Motor neuron (in vitro differentiated cells): ENCODE results near the gene LRRC23. TPM values are rescaled to one million over a fixed set of nuclear protein-coding genes. Genes with fewer than 3 reads are reported as not detected.
"Not testable (repeated sequence)": the region's sequence is repeated elsewhere in the genome, so short reads cannot be mapped to it uniquely, and the experiment has no call there.

ENCODE experiments used
- ATAC-seq, 8 experiments: fragments of 200-7000 bp; cut with Tn5 transposase; replicated peaks in 6 of 8; 2 replicates each; pipeline ENCODE4 v1.8.0; 2021; ENCODE audit warnings: mild to moderate bottlenecking in 8 of 8, moderate library complexity in 8 of 8
- H3K27ac ChIP-seq, 2 donors: fragments of 250-450 bp; sonication (Bioruptor Pico); 2 replicates each; pipeline ENCODE4 v1.9.0; 2021; ENCODE audit warnings: antibody characterized with exemption in 2 of 2, mild to moderate bottlenecking in 2 of 2, moderate library complexity in 1 of 2
- H3K4me1 ChIP-seq, 2 donors: fragments of 250-450 bp; sonication (Bioruptor Pico); replicated peaks in 1 of 2; 2 replicates each; pipeline ENCODE4 v1.6.1; 2021; ENCODE audit warnings: antibody characterized with exemption in 2 of 2, mild to moderate bottlenecking in 2 of 2, moderate library complexity in 1 of 2
- H3K4me3 ChIP-seq, 5 donors: fragments of 250-450 bp; sonication (Bioruptor Pico); 2 replicates each; pipeline ENCODE4 v1.9.0; 2021; ENCODE audit warnings: antibody characterized with exemption in 5 of 5, mild to moderate bottlenecking in 5 of 5, moderate library complexity in 4 of 5
- WGBS, 10 experiments: fragments of 450-650 bp; shearing (Covaris generic); methylation state at CpG; one replicate each; pipeline ENCODE4 v1.0.0; 2022; 5-methylcytosine and 5-hydroxymethylcytosine counted together
- in situ Hi-C, 9 experiments: fragments of 400-800 bp; cut with MboI; loops; one replicate each; pipeline ENCODE4 v1.15.0; 2021; ENCODE audit warnings: low sequenced_read_pairs in 9 of 9, low pct_unique_long_range_greater_than_20kb in 2 of 9; ENCODE audit not compliant: unreplicated experiment in 9 of 9
- total RNA-seq, 8 experiments: library from RNA; unstranded; fragments of 300-600 nt; gene quantifications; 2 replicates each; pipeline versions ENCODE4 v1.2.3 to v1.2.4, GENCODE V29; 2022

Gene LRRC23
- total RNA-seq, 8 experiments from 2014 or later = 4.1 to 51.0 (median 7.1) TPM

DNA sequence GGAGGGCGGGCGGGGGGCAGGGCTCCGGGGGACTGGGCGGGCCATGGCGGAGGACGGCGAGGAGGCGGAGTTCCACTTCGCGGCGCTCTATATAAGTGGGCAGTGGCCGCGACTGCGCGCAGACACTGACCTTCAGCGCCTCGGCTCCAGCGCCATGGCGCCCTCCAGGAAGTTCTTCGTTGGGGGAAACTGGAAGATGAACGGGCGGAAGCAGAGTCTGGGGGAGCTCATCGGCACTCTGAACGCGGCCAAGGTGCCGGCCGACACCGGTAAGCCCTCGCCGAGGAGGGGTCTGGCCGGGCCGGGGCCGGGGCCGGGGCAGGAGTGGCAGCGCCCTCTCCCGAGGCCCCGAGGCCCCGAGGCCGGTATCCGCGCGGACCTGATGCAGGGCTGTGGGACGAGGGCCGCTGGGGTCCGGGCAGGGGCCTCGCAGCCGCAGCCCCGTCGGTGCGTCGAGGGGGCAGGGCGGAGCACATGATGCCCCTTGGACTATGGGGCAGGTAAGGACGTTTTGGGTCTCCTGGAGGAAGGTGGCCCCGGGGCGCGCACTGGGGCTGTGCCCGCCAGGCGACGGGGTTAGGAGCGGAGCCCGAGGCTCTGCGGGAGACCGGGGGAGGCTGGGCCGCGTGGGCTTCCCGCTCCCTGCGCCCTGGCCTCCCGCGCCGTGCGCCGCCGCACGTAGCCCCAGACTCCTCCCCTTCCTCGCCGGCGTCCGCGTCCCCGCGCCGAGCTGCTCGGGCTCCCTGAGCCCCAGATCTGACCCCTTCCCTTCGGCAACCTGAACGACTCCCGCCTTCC is 37.0 kb upstream of the LRRC23 start, which contains the start of gene TPI1:
Gene TPI1, plus strand, starts transcription at position 119 of the 798 bp plus-strand sequence. Its CDS starts 36 bp downstream, at position 155.
- Histone ChIP-seq H3K4me3 (peak within 1 kb of the TSS; percentile 83 to 95 (median 89)), H3K4me1 (peaks cover 24 to 25% of the 10 kb centered on the region in 2 donors), H3K27ac (peak within 1 kb of the TSS; percentile 76 to 77)
- ATAC-seq = peak; percentile 73 to 80 (median 76)
- in situ Hi-C loops = no loop called here
- 0% methylated on average over 4 to 12 of the region's 86 CpGs; no CpG with 5 or more reads in 8 of the 10 experiments for WGBS, 10 experiments

DNA sequence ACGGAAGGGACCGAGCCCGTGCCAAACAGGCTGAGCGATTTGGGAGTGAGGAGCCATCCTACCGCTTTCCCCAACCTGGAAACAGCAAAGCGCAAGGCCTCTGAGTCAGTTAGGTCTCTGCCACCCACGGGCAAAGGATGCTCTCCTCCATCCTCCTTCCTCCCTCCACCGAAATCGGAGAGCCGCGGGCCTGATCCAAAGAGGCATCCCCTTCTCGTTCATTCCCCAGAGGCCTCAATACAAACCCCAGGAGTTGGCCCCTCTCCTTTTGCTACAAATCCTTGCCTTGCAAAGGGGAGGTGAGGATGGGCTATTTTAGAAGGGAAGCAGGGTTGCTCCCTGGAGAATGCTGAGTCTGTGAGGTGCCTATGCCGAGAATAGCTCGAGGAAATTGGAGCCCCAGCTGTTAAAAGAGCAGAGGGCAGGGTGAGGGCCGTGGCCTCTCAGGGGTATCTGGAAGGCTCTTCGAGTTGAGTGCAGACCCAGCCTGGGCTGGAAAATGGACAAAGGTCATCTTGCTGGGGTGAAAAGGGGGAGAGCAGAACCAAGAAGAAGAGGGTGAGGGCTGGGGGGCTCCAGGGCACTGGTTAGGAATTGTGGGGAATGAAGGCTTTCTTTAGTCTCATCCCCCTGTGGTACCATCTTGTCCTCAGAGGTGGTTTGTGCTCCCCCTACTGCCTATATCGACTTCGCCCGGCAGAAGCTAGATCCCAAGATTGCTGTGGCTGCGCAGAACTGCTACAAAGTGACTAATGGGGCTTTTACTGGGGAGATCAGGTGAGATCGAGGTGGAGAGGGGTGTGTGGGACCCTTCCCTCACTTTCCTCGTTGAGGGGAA is 36.2 kb upstream of the LRRC23 start:
- peak overlapping the region; percentile 83 to 95 (median 89) for H3K4me3 ChIP-seq
- peaks cover 24 to 25% of the 10 kb centered on the region in 2 donors for H3K4me1 ChIP-seq
- 0 to 33% (median 0%) methylated on average over 1 to 9 of the region's 22 CpGs; no CpG with 5 or more reads in 2 of the 10 experiments for WGBS, 10 experiments
- in situ Hi-C loops = no loop called here
- peak overlapping the region; percentile 76 to 77 for H3K27ac ChIP-seq
- no peak for ATAC-seq

DNA sequence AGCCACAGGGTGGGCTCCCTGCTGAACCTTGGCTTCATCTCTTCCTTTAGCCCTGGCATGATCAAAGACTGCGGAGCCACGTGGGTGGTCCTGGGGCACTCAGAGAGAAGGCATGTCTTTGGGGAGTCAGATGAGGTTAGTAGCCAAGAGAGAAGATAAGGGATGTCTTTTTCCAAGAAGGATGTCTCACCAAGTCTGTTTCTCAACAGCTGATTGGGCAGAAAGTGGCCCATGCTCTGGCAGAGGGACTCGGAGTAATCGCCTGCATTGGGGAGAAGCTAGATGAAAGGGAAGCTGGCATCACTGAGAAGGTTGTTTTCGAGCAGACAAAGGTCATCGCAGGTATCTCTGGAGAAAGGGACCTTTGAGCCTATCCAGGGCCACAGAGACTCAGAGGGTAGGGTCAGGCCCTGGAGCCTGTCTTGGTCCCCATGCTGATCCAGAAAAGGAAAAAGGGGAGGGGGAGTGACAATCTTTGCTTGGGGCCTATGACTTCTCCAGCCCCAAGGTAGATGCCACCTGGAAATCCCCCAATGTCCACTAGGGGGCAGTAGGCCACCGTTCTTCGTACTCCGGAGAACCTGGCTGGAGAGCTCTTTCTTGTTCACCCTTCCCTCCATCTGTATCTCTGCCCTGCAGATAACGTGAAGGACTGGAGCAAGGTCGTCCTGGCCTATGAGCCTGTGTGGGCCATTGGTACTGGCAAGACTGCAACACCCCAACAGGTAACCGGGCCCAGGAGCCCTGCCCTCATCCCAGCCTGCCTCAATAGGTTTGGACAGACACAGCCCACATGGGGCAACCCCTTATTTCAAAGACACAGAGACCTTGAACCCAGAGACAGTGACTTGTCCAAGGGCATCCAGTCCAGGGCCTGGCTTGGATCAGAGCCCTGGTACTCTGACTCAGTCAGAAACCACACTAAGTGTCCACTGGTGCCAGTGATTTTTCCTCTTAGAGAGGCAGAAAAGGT is 35.3 kb upstream of the LRRC23 start:
- 4 to 80% (median 33%) methylated on average over 1 to 7 of the region's 12 CpGs; no CpG with 5 or more reads in 1 of the 10 experiments for WGBS, 10 experiments
- peak overlapping the region; percentile 83 to 95 (median 89) for H3K4me3 ChIP-seq
- peaks cover 24 to 27% of the 10 kb centered on the region in 2 donors for H3K4me1 ChIP-seq
- H3K27ac ChIP-seq = peak overlapping the region in 1 of 2 donors; percentile 37
- peak in 4 of 8 experiments; percentile 0 to 4 (median 2) for ATAC-seq
- in situ Hi-C loops = no loop called here

- in situ Hi-C loops, H3K27ac ChIP-seq, H3K4me3 ChIP-seq, ATAC-seq: not testable (repeated sequence)
- peaks cover 24 to 28% of the 10 kb centered on the region in 2 donors for H3K4me1 ChIP-seq
- WGBS, 10 experiments = 0 to 100% (median 100%) methylated on average over 1 of the region's 4 CpGs; no CpG with 5 or more reads in 7 of the 10 experiments
Observed at GRCh38 chr12:6870304-6870703, 34.3 kb upstream of the LRRC23 start.

DNA sequence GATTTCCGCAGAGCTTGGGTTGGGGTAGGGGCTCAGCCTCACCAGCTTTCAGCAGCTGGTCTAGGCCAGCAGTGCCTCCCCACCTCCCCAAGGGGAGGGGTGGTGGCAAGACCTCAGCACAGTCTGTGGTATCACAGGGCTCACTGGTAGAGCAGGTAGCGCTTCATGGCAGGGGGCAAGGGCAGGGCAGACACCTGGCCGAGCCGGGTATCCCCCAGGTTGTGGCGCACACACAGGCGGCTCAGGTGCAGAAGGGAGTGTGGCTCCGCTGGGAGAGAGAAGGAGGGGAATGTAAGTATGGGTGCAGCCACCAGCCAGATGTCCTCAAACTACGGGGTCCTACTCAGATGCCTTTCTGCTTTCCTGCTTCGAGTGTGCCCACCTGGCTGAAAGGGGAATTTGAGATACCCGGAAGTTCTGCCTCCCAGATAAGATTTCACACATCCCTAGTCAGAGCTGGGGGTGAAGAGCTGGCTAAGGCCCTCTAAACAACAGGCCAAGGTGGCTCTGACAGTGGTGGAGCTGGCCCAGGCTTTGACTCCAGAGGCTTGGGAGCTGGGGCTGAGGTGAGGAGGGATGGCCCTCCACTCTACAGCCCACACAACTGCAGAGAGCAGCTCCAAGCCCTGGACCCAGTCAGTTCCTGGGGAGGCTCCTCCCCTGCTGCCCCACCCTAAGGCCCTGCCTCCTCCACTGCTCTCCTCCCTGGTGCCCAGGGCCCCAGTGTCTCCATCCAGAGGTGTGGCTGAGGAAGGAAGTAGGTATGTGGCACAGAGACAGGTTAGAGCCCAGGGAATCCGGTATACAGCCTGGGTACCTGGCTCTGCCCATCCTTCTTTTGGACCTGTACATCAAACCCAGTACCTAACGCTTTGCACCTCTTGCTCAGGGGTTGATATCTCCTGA is 33.3 kb upstream of the LRRC23 start:
- in situ Hi-C loops = no loop called here
- Histone ChIP-seq H3K4me3 (peak overlapping the region in 1 of 5 donors; percentile 63), H3K4me1 (peaks cover 23 to 27% of the 10 kb centered on the region in 2 donors), H3K27ac (no peak overlapping the region)
- 43 to 100% (median 90%) methylated on average over 1 to 3 of the region's 12 CpGs; no CpG with 5 or more reads in 4 of the 10 experiments for WGBS, 10 experiments
- ATAC-seq = peak in 2 of 8 experiments; percentile 2

GRCh38 chr12:6872073-6873048 is 32.3 kb upstream of the LRRC23 start:
- in situ Hi-C loops = no loop called here
- peak overlapping the region in 1 of 2 donors; percentile 45 for H3K27ac ChIP-seq
- ATAC-seq = peak; percentile 10 to 44 (median 37)
- 0 to 46% (median 0%) methylated on average over 1 to 7 of the region's 40 CpGs; no CpG with 5 or more reads in 5 of the 10 experiments for WGBS, 10 experiments
- peaks cover 16 to 20% of the 10 kb centered on the region in 2 donors for H3K4me1 ChIP-seq
- peak overlapping the region; percentile 44 to 63 (median 53) for H3K4me3 ChIP-seq

DNA sequence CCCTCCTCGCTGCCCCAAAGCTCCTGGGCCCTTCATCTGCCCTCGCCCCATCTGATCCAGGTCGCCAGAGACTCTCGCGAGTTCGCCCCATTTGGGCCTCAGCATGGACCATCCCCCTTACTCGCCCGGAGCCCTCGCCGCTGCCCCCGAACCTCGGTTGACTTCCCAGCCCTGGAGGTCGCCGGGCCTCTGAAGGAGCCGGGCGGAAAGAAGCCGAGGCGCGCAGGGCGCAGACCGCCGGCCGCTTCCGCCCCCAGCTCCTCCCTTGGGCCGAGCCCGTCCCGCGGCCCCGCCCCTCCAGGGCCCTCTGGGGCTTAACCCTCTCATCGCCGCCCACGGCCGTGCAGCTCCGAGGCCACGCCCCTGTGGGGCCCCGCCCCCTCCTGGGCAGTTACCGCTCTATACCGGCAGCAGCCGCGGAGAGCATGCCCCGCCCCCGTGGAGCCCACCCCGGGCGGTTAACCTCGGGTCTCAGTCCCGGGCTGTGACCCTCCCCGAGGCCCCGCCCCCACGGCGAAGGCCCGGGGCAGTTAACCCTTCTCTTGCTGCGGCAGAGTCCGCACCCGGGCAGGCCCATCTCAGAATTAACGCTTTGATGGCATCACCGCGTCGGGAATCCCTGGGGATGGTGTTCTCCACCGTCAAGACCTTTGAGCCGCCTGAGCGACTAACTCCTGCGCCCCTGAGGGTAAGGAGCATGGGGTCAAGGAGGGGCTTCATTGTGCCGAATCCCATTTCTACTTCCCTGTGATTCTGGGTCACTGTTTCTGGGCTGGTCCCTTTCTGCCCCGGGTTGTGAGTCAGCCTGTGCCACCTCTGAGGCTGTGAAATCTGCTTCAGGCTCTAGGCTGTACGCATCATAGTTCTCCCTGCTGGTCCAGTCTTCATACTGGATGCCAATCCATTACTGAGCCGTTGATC is 31.3 kb upstream of the LRRC23 start, which contains the start of gene SPSB2:
Gene SPSB2, minus strand, starts transcription at position 210 of the 921 bp plus-strand sequence. CDS start 402 bp downstream, outside the sequence.
- peaks cover 16 to 20% of the 10 kb centered on the region in 2 donors for H3K4me1 ChIP-seq
- peak; percentile 67 to 84 (median 78) for ATAC-seq
- peak within 1 kb of the TSS; percentile 34 to 45 for H3K27ac ChIP-seq
- WGBS, 10 experiments = 0 to 23% (median 0%) methylated on average over 1 to 7 of the region's 66 CpGs; no CpG with 5 or more reads in 3 of the 10 experiments
- in situ Hi-C loops = no loop called here
- H3K4me3 ChIP-seq = peak within 1 kb of the TSS; percentile 44 to 63 (median 53)

- Histone ChIP-seq H3K4me1 (peaks cover 16 to 18% of the 10 kb centered on the region in 2 donors), H3K4me3 (peak overlapping the region; percentile 44 to 63 (median 53)), H3K27ac (peak overlapping the region in 1 of 2 donors; percentile 41)
- WGBS, 10 experiments = 0 to 90% (median 55%) methylated on average over 2 to 7 of the region's 9 CpGs; no CpG with 5 or more reads in 2 of the 10 experiments
- ATAC-seq, in situ Hi-C loops: not testable (repeated sequence)
Observed at GRCh38 chr12:6874015-6874368, 30.6 kb upstream of the LRRC23 start.

DNA sequence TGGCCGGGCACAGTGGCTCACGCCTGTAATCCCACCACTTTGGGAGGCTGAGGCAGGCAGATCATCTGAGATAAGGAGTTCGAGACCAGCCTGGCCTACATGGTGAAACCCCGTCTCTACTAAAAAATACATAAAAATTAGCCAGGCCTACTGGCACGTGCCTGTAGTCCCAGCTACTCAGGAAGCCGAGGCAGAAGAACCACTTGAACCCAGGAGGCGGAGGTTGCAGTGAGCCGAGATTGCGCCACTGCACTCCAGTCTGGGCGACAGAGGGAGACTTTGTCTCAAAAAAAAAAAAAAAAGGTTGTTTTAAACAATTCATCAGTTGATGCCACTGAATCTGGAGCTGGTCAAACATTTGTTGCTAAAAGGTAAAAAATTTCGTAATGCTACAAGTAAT is 24.8 kb upstream of the LRRC23 start:
- in situ Hi-C loops, H3K4me1 ChIP-seq, ATAC-seq, H3K4me3 ChIP-seq: not testable (repeated sequence)
- H3K27ac ChIP-seq = peak overlapping the region in 1 of 2 donors; percentile 3
- 83 to 100% (median 97%) methylated on average over 1 to 9 of the region's 11 CpGs; no CpG with 5 or more reads in 2 of the 10 experiments for WGBS, 10 experiments
